GM21381 (cell line): Measurements from ENCODE around the gene PIGK.
"Not testable (repeated sequence)": the region's sequence is repeated elsewhere in the genome, so short reads cannot be mapped to it uniquely, and the experiment has no call there.

Experiments used
- ATAC-seq: cut with Tn5 transposase; IDR thresholded peaks from one replicate; pipeline ENCODE4 v1.9.1; 2021; ENCODE audit warnings: mild to moderate bottlenecking, moderate library complexity; ENCODE audit not compliant: unreplicated experiment

The PIGK gene

DNA sequence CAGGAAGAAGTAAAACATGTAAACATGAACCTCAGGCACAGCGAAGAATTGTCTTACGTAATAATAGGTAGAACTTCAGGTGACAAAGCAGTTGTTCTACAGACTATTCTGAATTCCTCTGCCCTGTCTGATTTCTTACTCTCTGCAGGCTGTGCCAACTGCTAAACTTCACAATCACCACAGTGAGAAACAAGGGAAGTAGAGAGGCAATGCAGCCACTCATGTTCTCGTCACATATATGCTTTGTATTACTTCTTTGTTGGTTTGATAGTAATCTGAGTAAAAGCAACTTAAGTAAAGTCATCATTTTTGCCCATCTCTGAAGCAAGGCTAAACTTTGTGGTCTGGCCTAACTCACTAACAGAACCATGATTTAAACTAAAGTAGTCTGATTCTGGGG lies 21.9 kb downstream of the PIGK start:
- no peak for ATAC-seq

DNA sequence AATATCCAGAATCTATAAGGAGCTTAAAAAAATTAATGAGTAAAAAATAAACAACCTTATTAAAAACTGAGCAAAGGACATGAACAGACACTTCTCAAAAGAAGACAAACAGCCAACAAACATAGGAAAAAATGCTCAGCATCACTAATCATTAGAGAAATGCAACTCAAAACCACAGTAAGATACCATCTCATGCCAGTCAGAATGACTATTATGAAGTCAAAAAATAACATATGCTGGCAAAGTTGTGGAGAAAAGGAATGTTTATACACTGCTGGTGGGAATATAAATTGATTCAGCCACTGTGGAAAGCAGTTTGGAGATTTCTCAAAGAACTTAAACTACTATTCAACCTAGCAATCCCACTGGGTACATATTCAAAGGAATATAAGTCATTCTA lies 25.3 kb downstream of the PIGK start:
- no peak for ATAC-seq

DNA sequence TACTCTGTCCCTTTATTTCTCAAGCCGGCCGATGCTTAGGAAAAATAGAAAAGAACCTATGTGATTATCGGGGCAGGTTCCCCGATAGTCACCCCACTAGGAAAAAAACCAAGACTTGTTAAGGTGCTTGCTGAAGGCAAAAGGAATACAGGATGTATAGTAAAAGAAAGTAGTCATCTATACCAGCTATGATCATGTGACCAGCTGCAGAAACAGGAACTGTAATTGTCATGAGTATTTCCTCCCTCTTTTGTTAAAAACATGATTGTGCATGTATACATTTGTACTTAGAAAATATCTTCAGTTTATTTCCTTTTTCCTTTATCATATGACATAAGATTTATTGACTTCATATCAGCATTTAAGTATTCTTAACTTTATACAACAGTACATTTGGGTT lies 30.5 kb downstream of the PIGK start:
- ATAC-seq = no peak

DNA sequence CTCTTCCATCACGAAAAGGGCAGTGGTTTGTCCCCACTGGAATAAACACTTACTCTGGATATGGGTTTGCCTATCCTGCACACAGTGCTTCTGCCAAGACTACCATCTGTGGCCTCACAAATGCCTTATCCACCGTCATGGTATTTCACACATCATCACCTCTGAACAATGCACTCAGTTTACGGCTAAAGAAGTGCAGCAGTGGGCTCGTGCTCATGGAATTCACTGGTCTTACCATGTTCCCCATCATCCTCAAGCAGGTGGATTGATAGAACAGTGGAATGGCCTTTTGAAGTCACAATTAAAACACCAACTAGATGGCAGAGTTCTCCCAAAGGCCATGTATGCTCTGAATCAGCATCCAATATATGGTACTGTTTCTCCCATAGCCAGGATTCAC lies 32.3 kb downstream of the PIGK start:
- not testable (repeated sequence) for ATAC-seq

DNA sequence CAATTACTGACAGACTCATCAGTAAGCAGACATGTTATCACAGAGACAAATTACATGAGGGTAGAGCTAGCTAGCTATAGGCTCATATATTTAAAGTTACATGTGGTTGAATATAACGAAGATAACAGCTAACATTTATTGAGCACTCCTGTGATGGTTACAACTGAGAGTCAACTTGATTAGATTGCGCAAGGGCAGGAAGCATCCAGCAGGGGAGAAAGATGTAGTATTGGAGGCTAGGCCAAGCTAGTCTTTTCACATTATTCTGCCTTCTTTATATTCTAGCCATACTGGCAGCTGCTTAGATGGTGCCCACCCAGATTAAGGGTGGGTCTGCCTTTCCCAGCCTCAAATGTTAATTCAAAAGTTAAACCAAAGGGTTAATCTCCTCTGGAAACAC lies 37.1 kb downstream of the PIGK start:
- no peak for ATAC-seq

DNA sequence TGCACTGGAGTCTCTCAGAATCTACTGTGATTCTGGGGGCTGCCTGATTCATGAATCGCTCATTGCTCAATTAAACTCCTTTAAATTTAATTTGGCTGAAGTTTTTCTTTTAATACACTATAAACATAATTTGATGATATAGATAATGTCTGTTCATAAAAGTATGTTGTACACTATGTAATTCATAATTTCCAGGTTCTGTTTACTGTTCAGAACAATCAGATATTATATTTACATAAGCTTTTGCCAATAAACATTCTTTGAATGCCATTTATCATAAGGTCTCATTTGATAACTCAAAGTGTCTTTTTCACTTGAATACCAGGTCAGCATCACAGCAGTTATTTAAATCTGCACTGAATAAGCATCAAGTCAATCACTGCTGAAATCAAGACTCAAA lies 39.6 kb downstream of the PIGK start:
- no peak for ATAC-seq

DNA sequence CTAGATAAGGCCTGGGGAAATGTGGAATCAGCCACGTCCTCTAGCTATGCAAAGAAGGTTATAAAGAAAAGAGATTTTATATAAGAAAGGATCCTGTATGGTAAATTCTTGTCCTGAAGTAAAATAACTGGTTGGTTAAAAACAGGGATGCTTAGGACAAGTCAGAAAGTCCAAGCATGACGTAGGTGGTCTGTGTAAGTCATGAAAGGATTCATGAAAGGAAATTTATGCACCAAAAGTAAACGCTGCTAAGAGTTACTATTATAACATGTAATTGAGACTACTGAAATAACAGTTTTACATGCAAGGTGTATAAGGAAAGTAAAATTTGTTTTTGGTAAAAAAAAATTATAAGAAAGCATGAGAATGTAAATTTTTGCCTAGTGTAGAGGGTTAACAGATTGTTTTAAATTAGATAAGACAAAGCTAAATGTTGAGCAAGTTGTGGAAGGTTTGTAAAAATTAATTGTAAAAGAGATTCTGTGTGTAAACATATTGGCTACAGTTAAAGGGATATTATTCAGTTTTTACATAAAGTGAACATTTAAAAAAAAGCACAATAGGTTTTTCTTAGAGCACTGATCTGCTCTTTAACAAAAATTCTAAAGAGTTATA lies 43.9 kb downstream of the PIGK start:
- no peak for ATAC-seq

DNA sequence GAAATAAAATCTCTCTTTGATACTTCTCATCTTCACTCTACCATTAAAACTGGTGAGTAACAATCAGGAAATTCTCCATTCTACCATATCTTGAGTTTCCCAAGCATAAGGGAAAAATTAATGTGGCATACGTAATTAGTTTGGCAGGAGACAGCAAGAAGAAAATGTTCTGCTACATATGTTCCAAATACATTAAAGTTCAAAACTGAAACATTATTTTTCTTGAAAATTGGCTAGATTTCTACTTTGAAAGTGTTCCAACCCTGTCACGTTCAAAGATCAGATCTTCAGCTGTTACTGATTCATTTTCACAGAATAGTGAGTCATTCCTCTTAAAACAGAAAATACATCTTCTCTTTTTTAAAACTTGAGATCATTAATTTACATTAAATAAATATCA lies 48.5 kb downstream of the PIGK start:
- no peak for ATAC-seq

DNA sequence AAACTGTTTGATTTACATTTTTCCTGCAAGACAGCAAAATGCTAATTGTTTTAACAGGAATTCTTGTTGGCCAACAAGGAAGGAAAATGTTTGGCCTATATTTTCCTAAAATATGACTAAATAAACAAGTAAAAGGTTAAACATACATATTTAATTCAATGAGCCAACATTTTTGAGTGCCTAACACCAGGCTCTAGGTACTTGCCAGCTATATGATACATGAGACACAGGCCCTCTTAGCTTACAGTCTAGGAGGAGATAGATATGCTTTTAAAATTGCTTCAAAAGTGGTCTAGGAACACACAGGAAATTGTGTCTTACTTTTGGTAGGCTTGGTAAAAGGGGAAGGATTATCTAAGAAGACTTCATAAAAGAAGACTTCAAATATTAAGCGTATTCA lies 50.9 kb downstream of the PIGK start:
- ATAC-seq = no peak

DNA sequence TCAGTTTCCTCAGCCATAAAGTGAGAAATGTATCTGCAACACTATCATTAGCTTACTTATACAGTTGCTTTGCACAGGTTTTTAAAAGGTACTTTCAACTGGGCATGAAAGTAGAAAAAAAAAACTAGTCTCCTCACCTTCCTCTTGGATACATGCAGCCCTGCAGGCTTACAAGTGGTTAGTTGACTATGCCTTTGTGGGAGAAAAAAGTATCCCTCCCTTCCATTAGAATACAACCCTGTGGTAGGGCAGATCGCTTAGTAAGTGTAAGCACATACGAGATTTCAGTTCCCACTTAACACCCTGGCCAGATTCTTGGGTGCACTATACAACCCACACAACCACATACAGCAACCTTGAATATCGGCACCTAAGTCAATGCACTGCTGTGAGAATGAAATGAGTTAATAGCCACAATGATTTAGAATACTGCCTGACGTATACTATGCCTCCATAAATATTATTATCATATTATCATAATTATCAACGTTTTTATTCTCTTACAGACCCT lies 54.7 kb downstream of the PIGK start:
- no peak for ATAC-seq

DNA sequence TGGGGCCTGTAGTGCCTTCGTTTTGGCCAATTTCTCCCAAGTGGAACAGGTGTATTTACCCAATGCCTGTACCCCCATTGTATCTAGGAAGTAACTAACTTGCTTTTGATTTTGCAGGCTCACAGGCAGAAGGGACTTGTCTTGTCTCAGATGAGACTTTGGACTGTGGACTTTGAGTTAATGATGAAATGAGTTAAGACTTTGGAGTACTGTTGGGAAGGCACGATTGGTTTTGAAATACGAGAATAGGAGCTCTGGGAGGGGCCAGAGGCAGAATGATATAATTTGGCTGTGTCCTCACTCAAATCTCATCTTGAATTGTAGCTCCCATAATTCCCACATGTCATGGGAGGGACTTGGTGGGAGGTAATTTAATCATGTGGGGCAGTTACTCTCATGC lies 59.5 kb downstream of the PIGK start:
- ATAC-seq = not testable (repeated sequence)

DNA sequence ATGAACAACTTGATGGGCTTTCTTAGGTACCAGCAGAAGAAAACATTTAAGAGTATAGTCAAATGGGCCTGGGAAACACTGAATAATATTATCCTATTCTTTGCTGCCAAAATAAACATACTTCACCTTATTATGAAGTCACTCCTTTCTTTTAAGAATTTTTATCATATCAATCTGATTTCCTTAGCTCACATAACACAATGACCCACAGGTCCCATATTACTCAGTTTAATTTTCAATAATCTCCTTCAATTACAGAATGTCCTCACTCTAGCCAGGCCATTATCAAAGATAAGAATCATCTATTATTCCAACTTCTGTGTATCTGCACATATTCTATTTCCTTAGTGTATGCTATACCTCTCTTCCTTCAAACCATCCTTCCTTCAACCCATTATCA lies 63.0 kb downstream of the PIGK start:
- no peak for ATAC-seq

DNA sequence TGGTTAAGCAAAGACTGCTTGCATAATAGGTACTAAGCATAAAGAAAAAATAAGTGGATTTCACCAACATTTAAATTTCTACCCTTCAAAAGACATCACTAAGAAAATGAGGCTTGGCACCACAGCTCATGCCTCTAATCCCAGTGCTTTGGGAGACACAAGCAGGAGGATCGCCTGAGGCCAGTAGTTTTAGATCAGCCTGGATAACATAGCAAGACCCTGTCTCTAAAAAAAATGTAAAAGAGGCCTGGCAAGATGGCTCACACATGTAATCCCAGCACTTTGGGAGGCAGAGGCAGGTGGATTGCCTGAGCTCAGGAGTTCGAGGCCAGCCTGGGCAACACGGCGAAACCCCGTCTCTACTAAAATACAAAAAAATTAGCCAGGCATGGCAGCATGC lies 73.0 kb downstream of the PIGK start:
- no peak for ATAC-seq

DNA sequence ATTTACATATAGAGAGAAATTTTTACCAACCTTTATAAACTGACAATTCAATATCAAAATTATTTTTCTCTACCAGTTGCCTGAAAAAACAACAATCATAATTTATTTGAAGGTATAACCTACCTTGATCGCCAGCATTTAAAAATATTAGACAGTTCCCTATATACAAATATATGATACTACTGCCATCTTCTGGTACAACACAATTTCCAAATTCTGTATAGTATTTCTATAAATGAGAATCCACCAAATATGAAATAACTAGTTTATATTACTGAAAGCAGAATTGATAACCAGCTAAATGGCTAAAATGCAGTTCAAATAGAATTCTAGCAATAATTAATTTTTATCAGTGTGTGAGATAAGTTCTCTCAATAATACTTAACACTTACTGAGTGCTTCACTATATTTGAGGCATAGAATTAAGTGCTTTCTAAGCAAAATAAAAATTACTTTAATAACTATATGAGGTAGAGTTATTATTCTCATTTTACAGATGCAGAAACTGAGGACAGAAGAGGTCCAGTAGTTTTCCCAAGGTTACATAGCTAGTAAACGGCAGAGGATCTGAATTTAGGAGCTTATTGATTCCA lies 75.6 kb downstream of the PIGK start:
- ATAC-seq = no peak

DNA sequence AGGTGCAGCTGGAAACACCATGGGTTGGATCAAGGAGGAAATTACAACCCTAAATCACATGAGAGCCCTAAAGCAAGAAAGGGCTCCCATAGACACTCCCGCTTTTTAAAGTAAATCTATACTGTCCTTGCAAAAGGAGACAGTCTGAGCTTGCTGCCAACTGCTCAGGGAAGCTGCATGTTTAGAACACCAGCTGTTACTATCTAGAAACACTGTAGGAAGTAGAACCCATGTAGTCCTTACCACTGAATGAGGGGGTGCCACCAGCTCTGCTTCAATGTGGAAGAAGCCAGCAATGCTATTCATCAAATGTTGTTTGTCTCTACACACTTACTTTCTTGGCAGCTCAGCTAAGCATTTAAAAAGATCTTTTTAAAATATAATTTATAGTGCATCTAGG lies 79.8 kb downstream of the PIGK start:
- no peak for ATAC-seq

DNA sequence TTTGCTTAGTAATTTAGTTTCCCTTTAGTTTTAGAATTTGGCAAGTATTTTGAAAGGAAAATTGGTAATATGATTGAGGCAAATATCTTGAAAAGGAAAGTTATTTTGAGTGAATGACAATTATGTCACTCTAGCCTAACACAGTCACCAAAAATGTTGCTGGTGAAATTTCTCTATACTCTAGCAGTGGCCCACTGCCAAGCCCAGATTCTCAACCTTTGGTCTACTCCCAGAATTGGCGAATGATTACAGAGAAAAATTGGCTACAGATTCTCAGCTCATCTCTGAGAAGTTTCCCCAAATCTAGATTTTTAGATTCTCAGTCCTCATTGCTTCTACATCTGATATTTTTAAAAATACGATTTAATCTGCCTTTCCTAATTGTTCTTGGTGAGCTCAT lies 84.9 kb downstream of the PIGK start:
- ATAC-seq = no peak

DNA sequence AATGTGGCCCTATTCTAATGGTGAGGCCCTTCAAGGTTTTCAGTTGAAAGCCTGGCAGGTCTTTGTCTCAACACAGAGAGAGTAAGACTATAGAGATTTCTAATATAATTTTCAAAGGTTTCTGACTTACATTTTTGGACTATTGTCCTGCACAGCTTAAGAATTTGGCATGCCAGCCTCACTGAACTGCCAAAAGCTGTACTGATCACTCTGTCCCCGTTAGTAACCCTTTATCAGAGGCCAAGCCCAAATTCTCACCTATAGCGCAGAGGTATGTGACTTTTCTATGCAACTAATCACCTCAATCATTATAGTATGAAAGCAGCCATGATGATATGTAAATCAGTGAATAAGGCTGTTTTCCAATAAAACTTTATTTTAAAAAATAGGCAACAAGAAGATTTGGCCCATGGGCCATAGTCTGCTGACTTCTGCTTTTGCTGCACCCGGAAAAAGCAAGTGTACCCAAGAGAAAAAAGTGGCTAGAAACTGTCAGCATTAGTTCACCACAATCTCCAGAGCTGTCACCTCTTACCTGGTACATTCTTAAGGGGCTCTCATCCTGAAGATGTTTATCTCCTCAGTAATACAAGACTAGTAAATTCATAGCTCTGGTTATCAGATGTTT lies 85.4 kb downstream of the PIGK start:
- no peak for ATAC-seq

DNA sequence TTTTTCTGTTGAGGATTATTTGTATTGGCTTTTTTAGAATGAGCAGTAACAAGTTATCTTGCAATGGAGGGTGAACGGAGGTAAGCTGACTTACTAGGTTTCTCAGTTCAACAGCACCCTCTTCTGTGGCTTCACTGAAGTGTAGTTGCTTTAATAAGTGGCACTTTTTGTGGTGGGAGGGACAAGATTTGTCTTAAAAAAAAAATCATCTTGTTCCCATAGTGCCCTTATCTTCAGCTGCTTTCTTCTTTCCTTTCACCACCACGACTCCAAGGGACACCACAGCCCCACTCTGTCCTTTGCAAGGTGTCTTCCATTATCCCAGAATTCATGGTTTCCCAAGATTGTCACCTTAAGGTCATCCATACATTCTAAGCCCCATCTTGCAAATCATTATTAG lies 92.9 kb downstream of the PIGK start:
- ATAC-seq = peak; percentile 73

DNA sequence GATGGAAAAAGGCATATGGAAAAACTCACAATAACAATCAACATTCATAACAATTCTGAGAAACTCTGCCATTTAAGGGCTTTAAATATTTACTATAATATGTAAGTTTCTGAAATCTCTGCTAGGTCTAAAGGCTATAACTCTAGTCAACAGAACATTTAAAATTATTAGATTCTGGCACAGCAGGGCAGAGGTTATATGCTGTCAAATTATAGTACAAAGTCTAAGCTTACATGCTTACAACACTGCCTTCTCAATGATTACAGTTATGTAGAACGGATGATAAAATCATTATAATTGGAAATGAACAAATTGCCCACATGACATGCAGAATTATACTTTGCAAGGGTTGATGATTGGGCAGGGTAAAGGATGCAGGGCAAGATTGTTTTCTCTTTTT lies 97.7 kb downstream of the PIGK start:
- ATAC-seq = no peak

DNA sequence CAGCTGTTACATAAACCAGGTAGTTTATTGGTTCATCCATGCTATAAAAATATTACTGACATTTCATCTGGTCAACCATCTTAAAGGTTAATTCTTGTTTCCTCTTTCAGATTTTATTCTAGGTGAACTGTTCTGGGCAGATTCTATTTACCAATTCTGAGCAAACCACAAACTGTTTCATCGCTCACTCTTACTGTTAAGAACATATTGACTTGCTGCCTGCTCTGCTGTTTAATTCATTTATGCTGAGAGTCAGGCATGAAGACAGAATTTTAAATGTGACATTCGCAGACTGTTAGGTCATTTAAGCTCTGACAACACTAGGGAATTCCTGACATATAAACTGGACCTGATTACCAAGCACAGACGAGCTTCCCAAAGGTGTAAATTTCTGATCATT lies 98.3 kb downstream of the PIGK start:
- no peak for ATAC-seq

DNA sequence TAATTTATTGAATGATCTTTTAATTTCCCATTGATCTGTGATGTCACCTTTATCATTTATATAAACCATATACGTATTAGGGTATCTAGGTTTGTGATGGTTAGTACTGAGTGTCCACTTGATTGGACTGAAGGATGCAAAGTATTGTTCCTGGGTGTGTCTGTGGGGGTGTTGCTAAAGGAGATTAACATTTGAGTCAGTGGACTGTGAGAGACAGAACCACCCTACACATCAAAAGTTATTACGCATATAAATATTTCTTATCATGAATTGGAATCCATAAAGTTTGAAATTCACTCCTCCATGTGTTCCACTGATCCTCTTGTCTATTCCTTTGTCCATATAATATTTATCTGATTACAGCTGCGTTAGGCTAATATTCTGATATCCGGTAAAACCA lies 100.5 kb downstream of the PIGK start:
- no peak for ATAC-seq

DNA sequence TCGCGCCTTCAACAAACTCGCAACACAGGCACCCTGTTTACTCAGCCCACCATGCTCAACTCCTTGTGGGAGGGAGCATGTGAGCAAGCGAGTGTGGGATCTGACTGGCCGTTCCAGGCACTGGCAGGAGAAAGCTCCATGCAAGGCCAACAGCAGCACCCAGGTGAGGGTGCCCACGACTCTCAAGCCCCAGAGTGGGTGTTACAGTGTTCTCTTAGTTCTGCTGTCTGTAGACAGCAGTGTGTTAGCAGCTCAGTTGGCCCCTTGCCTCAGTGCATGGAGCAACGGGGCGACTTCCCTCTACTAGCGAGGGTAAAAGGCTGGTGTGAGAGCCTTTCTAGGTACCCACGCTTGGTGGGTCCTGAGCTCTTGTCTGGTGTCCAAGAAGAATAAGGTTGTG lies 114.6 kb downstream of the PIGK start:
- no peak for ATAC-seq

DNA sequence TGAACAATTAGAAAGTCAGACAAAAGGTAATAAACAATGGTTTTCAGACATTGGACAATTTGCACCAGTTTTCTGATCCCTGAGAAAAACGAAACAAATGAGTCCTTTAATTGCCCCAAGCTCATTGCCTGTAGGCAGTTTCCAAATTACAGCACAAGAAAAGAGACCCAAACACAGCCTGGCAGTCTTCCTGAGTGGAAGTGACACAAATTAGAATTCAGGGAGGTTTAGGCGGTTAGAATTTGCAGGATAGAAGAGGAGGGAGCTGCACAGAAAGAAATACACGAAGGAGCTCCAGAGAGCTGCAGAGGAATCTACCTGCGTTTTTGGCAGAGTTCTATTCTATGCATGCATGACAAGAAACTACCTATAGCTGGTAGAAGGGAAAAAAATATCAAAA lies 115.7 kb downstream of the PIGK start:
- ATAC-seq = no peak
